ENCODE measurements around the gene SCARB1.

SCARB1 gene

DNA sequence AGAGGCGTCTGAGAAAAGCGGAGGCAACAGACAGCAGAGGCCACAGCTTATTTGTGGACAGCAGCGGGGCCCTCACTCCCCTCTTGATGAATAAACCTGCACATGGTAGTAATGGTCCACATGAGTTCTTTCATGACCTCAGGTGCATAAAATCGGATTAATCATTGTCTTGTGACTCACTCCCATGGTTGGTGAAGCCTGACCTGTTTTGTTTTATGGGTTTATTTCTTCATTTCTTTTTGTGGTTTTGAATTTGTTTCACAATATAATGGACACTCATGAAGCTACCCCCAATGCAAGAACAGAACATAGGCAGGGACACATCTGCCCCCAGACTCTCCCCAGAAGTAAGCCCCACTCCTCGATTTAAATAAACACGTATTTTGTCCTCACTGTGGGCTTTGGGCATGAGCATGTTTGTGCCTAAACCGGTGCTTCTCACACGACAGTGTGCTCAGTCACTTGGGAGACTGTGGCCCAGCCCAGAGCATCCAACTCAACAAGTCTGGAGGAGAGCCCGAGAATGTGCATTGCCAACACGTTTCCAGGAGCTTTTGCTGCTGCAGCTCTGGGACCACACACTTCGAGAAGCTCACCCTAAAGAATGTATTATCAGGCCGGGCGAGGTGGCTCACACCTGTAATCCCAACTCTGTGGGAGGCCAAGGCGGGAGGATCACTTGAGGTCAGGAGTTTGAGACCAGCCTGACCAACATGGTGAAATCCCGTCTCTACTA is 116.1 kb downstream of the SCARB1 start:
- H3K79me2 ChIP-seq (ENCODE audit: insufficient read depth, low read length): no peaks in the 10 kb centered on the region
- H3K4me1 ChIP-seq (ENCODE audit: insufficient read depth, low read length): peaks cover 14% of the 10 kb centered on the region; the same call in 1 of the 2 replicates
- no peak overlapping the region for H3K4me2 ChIP-seq (ENCODE audit: insufficient read depth, low read length)
- no peak overlapping the region for H3K9ac ChIP-seq (ENCODE audit: low read depth, low read length)
- no peak overlapping the region for H3K4me3 ChIP-seq (ENCODE audit: low read depth in 1 of 2, low read length in 2 of 2)
- H3K27me3 ChIP-seq (ENCODE audit: insufficient read depth, low read length, poor library complexity): no peaks in the 10 kb centered on the region
- H2AFZ ChIP-seq (ENCODE audit: low read depth, low read length): no peak overlapping the region
- H3K27ac ChIP-seq (ENCODE audit: low read length): no peak overlapping the region
- no peak for DNase-seq
- no peaks in the 10 kb centered on the region for H4K20me1 ChIP-seq (ENCODE audit: insufficient read depth, low read length)
- TF ChIP-seq, protein P1, sequence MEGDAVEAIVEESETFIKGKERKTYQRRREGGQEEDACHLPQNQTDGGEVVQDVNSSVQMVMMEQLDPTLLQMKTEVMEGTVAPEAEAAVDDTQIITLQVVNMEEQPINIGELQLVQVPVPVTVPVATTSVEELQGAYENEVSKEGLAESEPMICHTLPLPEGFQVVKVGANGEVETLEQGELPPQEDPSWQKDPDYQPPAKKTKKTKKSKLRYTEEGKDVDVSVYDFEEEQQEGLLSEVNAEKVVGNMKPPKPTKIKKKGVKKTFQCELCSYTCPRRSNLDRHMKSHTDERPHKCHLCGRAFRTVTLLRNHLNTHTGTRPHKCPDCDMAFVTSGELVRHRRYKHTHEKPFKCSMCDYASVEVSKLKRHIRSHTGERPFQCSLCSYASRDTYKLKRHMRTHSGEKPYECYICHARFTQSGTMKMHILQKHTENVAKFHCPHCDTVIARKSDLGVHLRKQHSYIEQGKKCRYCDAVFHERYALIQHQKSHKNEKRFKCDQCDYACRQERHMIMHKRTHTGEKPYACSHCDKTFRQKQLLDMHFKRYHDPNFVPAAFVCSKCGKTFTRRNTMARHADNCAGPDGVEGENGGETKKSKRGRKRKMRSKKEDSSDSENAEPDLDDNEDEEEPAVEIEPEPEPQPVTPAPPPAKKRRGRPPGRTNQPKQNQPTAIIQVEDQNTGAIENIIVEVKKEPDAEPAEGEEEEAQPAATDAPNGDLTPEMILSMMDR (IDR thresholded peaks at IDR 0.05; ENCODE audit: borderline replicate concordance, extremely low read depth, low read length, poor library complexity, severe bottlenecking): no peak
- TF ChIP-seq EZH2 (IDR thresholded peaks at IDR 0.05; ENCODE audit: borderline replicate concordance, low read depth, low read length, severe bottlenecking): no peak
- no peaks in the 10 kb centered on the region for H3K9me3 ChIP-seq (ENCODE audit: insufficient read depth, low read length, severe bottlenecking)
- no peak for ATAC-seq (ENCODE audit: insufficient read depth, low read depth)
- H3K36me3 ChIP-seq (ENCODE audit: insufficient read depth, low read length): no peaks in the 10 kb centered on the region

DNA sequence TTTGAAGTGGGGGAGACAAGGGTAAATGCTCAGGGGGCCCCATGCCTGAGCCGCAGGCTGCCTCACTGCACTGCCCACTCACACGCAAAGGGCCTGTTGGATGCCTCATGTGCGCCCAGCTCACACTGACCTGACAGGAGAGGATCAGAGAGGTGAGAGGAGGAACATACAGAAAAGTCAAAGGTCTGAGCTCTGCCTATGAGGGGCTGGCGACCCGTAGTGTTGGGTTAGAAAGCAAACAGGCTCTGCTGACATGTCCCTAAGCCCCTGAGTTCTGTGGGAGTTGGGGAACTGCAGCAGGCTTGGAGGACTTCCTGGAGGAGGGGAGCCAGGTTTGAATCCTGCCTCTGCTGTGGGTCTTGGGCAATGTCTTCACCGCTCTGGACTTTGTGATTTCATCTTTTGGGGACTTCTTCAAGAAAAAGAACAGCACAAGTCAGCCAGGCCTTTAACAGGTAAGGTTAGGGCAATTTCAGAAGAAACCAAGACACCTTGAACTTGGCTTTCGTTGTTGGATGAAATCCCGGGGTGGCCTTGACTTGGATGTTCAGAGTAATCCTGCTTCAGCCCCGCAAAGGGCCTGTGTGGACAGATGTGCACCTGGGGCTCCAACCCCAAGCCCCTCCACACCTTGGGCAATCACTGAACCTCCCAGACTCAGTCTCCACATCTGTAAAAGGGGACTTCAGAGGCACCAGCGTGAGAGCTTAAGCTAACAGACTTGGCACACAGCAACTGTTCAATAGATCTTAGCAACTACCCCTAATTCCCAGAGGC is 116.8 kb downstream of the SCARB1 start:
- H3K79me2 ChIP-seq (ENCODE audit: insufficient read depth, low read length): no peaks in the 10 kb centered on the region
- no peak for DNase-seq
- peaks cover 14% of the 10 kb centered on the region; the same call in 1 of the 2 replicates for H3K4me1 ChIP-seq (ENCODE audit: insufficient read depth, low read length)
- H3K4me2 ChIP-seq (ENCODE audit: insufficient read depth, low read length): no peak overlapping the region
- no peaks in the 10 kb centered on the region for H3K27me3 ChIP-seq (ENCODE audit: insufficient read depth, low read length, poor library complexity)
- no peak for TF ChIP-seq EZH2 (IDR thresholded peaks at IDR 0.05; ENCODE audit: borderline replicate concordance, low read depth, low read length, severe bottlenecking)
- TF ChIP-seq, protein P1 (IDR thresholded peaks at IDR 0.05; ENCODE audit: borderline replicate concordance, extremely low read depth, low read length, poor library complexity, severe bottlenecking): no peak
- no peaks in the 10 kb centered on the region for H3K9me3 ChIP-seq (ENCODE audit: insufficient read depth, low read length, severe bottlenecking)
- no peak overlapping the region for H2AFZ ChIP-seq (ENCODE audit: low read depth, low read length)
- H3K4me3 ChIP-seq (ENCODE audit: low read depth in 1 of 2, low read length in 2 of 2): no peak overlapping the region
- H3K36me3 ChIP-seq (ENCODE audit: insufficient read depth, low read length): no peaks in the 10 kb centered on the region
- ATAC-seq (ENCODE audit: insufficient read depth, low read depth): no peak
- H3K9ac ChIP-seq (ENCODE audit: low read depth, low read length): no peak overlapping the region
- H4K20me1 ChIP-seq (ENCODE audit: insufficient read depth, low read length): no peaks in the 10 kb centered on the region
- H3K27ac ChIP-seq (ENCODE audit: low read length): no peak overlapping the region

DNA sequence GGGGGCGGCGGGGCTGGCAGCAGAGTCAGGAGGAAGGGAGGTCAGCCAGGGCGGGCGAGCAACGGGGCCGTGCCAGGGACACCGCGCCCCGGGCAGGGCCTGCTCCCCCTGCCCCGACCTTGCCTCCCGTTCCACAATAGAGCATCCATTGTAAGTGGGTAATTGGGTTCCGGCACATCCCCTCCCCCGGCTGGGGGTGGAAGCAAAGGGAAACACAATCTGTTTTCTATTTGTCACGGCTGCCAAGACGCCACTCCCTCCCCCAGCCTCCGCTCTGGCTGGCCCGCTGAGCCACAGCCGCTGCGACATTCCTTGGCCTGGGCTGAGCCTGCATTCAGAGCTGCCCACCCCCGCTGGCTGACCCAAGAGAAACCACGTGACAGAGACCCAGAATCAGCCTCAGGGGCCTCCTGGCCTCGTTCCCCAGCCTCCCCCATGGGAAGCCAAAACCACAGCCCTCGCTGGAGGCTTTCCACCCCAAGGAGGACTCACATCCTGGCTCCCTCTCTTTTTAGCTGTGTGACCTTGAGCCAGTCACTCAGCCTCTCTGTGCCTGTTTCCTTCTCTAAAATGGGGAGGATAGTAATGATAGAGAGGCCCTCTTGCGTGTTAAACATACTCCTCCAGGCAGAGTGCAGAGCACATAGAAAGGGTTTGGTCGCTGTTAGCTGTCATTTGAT is 117.6 kb downstream of the SCARB1 start:
- Histone ChIP-seq H3K27me3 (ENCODE audit: insufficient read depth, low read length, poor library complexity) (peaks cover 3% of the 10 kb centered on the region), H3K36me3 (ENCODE audit: insufficient read depth, low read length) (no peaks in the 10 kb centered on the region), H4K20me1 (ENCODE audit: insufficient read depth, low read length) (no peaks in the 10 kb centered on the region), H3K79me2 (ENCODE audit: insufficient read depth, low read length) (no peaks in the 10 kb centered on the region), H3K9me3 (ENCODE audit: insufficient read depth, low read length, severe bottlenecking) (no peaks in the 10 kb centered on the region), H3K4me1 (ENCODE audit: insufficient read depth, low read length) (peaks cover 14% of the 10 kb centered on the region; the same call in 1 of the 2 replicates), H3K4me3 (ENCODE audit: low read depth in 1 of 2, low read length in 2 of 2) (no peak overlapping the region), H3K27ac (ENCODE audit: low read length) (no peak overlapping the region), H3K9ac (ENCODE audit: low read depth, low read length) (no peak overlapping the region), H2AFZ (ENCODE audit: low read depth, low read length) (no peak overlapping the region), H3K4me2 (ENCODE audit: insufficient read depth, low read length) (no peak overlapping the region)
- TF ChIP-seq, protein P1 (IDR thresholded peaks at IDR 0.05; ENCODE audit: borderline replicate concordance, extremely low read depth, low read length, poor library complexity, severe bottlenecking): no peak
- no peak for TF ChIP-seq EZH2 (IDR thresholded peaks at IDR 0.05; ENCODE audit: borderline replicate concordance, low read depth, low read length, severe bottlenecking)
- DNase-seq (peak; percentile 51), ATAC-seq (ENCODE audit: insufficient read depth, low read depth) (peak; percentile 37; the same call in 2 of the 3 replicates)

Measured in DND-41 (cell line).